ENCODE measurements around the gene DPY19L3.

DPY19L3 gene

GRCh38 chr19:32522967-32523366 is 117.4 kb downstream of the DPY19L3 start:
- DNase-seq, result no peak

GRCh38 chr19:32526895-32527294 is 121.3 kb downstream of the DPY19L3 start:
- DNase-seq, result no peak

- DNase-seq, result no peak
Measured at GRCh38 chr19:32530773-32531172, 125.2 kb downstream of the DPY19L3 start.

- no peak for DNase-seq
Measured at GRCh38 chr19:32532233-32532632, 126.7 kb downstream of the DPY19L3 start.
